ENCODE results near the gene OSBPL7.

OSBPL7 gene

GRCh38 chr17:47811709-47812108, 9.9 kb downstream of the OSBPL7 start:
- no peak overlapping the region for H2BK120ac ChIP-seq (ENCODE audit: insufficient read depth, low read length, poor library complexity)
- peak overlapping the region; percentile 23 for H4K91ac ChIP-seq (ENCODE audit: low read depth, low read length)
- no peak overlapping the region for H3K4me3 ChIP-seq (ENCODE audit: low read depth, low read length)
- H2AK5ac ChIP-seq (ENCODE audit: low read length) = no peak overlapping the region
- peaks cover 52 to 57% of the 10 kb centered on the region in 2 experiments for H3K36me3 ChIP-seq (ENCODE audit: control insufficient read depth in 1 of 2, insufficient read depth in 2 of 2, low read length in 2 of 2)
- peaks cover 4% of the 10 kb centered on the region for H3K79me1 ChIP-seq (ENCODE audit: low read length)
- no peak overlapping the region for H3K9ac ChIP-seq (ENCODE audit: low read length)
- H2AFZ ChIP-seq (ENCODE audit: insufficient read depth, low read length, poor library complexity) = no peak overlapping the region
- no peaks in the 10 kb centered on the region for H3K79me2 ChIP-seq (ENCODE audit: control insufficient read depth, insufficient read depth, low read length, poor library complexity)
- H2BK12ac ChIP-seq (ENCODE audit: low read length) = peak overlapping the region; percentile 28
- H4K12ac ChIP-seq (ENCODE audit: low read depth, low read length) = no peak overlapping the region
- H3K23ac ChIP-seq (ENCODE audit: low read length) = no peak overlapping the region
- no peak overlapping the region for H3K4ac ChIP-seq (ENCODE audit: low read depth, low read length)
- WGBS (ENCODE audit: extremely low coverage, insufficient coverage, insufficient read length) = no CpG with 5 or more reads among the region's 7 CpGs
- no peak overlapping the region for H3K18ac ChIP-seq (ENCODE audit: low read length)
- peaks cover 13 to 21% of the 10 kb centered on the region in 2 experiments for H3K4me1 ChIP-seq (ENCODE audit: control insufficient read depth in 1 of 2, insufficient read depth in 2 of 2, low read length in 2 of 2)
- H3K27me3 ChIP-seq (ENCODE audit: insufficient read depth, low read length) = no peaks in the 10 kb centered on the region
- no peak overlapping the region for H4K8ac ChIP-seq (ENCODE audit: low read depth, low read length)
- no peak overlapping the region for H3K27ac ChIP-seq (ENCODE audit: low read depth, low read length)
- H3K4me2 ChIP-seq (ENCODE audit: low read length) = no peak overlapping the region
- no peak overlapping the region for H2BK5ac ChIP-seq (ENCODE audit: low read depth, low read length, poor library complexity)
- no peak overlapping the region for H3K14ac ChIP-seq (ENCODE audit: low read length)
- DNase-seq = no peak
- no peaks in the 10 kb centered on the region for H3K9me3 ChIP-seq (ENCODE audit: insufficient read depth, low read depth, low read length)

- Histone ChIP-seq H3K36me3 (ENCODE audit: control insufficient read depth in 1 of 2, insufficient read depth in 2 of 2, low read length in 2 of 2) (peaks cover 46 to 50% of the 10 kb centered on the region in 2 experiments), H3K23ac (ENCODE audit: low read length) (no peak overlapping the region), H3K9ac (ENCODE audit: low read length) (no peak overlapping the region), H3K4me3 (ENCODE audit: low read depth, low read length) (no peak overlapping the region), H3K14ac (ENCODE audit: low read length) (peak overlapping the region; percentile 22), H3K4ac (ENCODE audit: low read depth, low read length) (no peak overlapping the region), H3K79me1 (ENCODE audit: low read length) (peaks cover 4% of the 10 kb centered on the region), H3K27ac (ENCODE audit: low read depth, low read length) (peak overlapping the region; percentile 60), H3K9me3 (ENCODE audit: insufficient read depth, low read depth, low read length) (no peaks in the 10 kb centered on the region), H3K4me2 (ENCODE audit: low read length) (peak overlapping the region; percentile 1), H4K91ac (ENCODE audit: low read depth, low read length) (peak overlapping the region; percentile 23), H2BK5ac (ENCODE audit: low read depth, low read length, poor library complexity) (peak overlapping the region; percentile 1), H3K79me2 (ENCODE audit: control insufficient read depth, insufficient read depth, low read length, poor library complexity) (no peaks in the 10 kb centered on the region), H3K18ac (ENCODE audit: low read length) (peak overlapping the region; percentile 16), H4K12ac (ENCODE audit: low read depth, low read length) (no peak overlapping the region), H3K4me1 (ENCODE audit: control insufficient read depth in 1 of 2, insufficient read depth in 2 of 2, low read length in 2 of 2) (peaks cover 13 to 21% of the 10 kb centered on the region in 2 experiments), H2AFZ (ENCODE audit: insufficient read depth, low read length, poor library complexity) (no peak overlapping the region), H2AK5ac (ENCODE audit: low read length) (peak overlapping the region; percentile 31), H2BK12ac (ENCODE audit: low read length) (peak overlapping the region; percentile 28), H2BK120ac (ENCODE audit: insufficient read depth, low read length, poor library complexity) (peak overlapping the region; percentile 15), H4K8ac (ENCODE audit: low read depth, low read length) (no peak overlapping the region), H3K27me3 (ENCODE audit: insufficient read depth, low read length) (no peaks in the 10 kb centered on the region)
- DNase-seq = no peak
- no CpG with 5 or more reads among the region's 9 CpGs for WGBS (ENCODE audit: extremely low coverage, insufficient coverage, insufficient read length)
Measured at GRCh38 chr17:47810901-47811635, 10.5 kb downstream of the OSBPL7 start.

- H4K12ac ChIP-seq (ENCODE audit: low read depth, low read length) = no peak overlapping the region
Measured at GRCh38 chr17:47810200-47810821, 11.3 kb downstream of the OSBPL7 start.

GRCh38 chr17:47808830-47809480, 12.6 kb downstream of the OSBPL7 start:
- Histone ChIP-seq H3K9me3 (ENCODE audit: insufficient read depth, low read depth, low read length) (no peaks in the 10 kb centered on the region), H3K27me3 (ENCODE audit: insufficient read depth, low read length) (no peaks in the 10 kb centered on the region), H2AFZ (ENCODE audit: insufficient read depth, low read length, poor library complexity) (no peak overlapping the region), H2BK120ac (ENCODE audit: insufficient read depth, low read length, poor library complexity) (no peak overlapping the region), H3K14ac (ENCODE audit: low read length) (peak overlapping the region; percentile 9), H2BK5ac (ENCODE audit: low read depth, low read length, poor library complexity) (no peak overlapping the region), H3K4ac (ENCODE audit: low read depth, low read length) (no peak overlapping the region), H4K91ac (ENCODE audit: low read depth, low read length) (no peak overlapping the region), H3K23ac (ENCODE audit: low read length) (no peak overlapping the region), H4K8ac (ENCODE audit: low read depth, low read length) (no peak overlapping the region), H3K79me1 (ENCODE audit: low read length) (peaks cover 4% of the 10 kb centered on the region), H2AK5ac (ENCODE audit: low read length) (peak overlapping the region; percentile 18), H3K4me1 (ENCODE audit: control insufficient read depth in 1 of 2, insufficient read depth in 2 of 2, low read length in 2 of 2) (peaks cover 13 to 21% of the 10 kb centered on the region in 2 experiments), H3K4me2 (ENCODE audit: low read length) (no peak overlapping the region), H3K9ac (ENCODE audit: low read length) (no peak overlapping the region), H3K27ac (ENCODE audit: low read depth, low read length) (no peak overlapping the region), H2BK12ac (ENCODE audit: low read length) (no peak overlapping the region), H3K18ac (ENCODE audit: low read length) (no peak overlapping the region), H4K12ac (ENCODE audit: low read depth, low read length) (no peak overlapping the region), H3K79me2 (ENCODE audit: control insufficient read depth, insufficient read depth, low read length, poor library complexity) (no peaks in the 10 kb centered on the region), H3K36me3 (ENCODE audit: control insufficient read depth in 1 of 2, insufficient read depth in 2 of 2, low read length in 2 of 2) (peaks cover 35 to 38% of the 10 kb centered on the region in 2 experiments), H3K4me3 (ENCODE audit: low read depth, low read length) (no peak overlapping the region)
- no peak for DNase-seq
- WGBS (ENCODE audit: extremely low coverage, insufficient coverage, insufficient read length) = no CpG with 5 or more reads among the region's 22 CpGs

More at GRCh38 chr17:47810200-47810821, 11.3 kb downstream of the OSBPL7 start:
- Histone ChIP-seq H3K36me3 (ENCODE audit: control insufficient read depth in 1 of 2, insufficient read depth in 2 of 2, low read length in 2 of 2) (peaks cover 38 to 45% of the 10 kb centered on the region in 2 experiments), H3K4me2 (ENCODE audit: low read length) (peak overlapping the region; percentile 29), H3K4me3 (ENCODE audit: low read depth, low read length) (no peak overlapping the region), H2AK5ac (ENCODE audit: low read length) (no peak overlapping the region), H3K9ac (ENCODE audit: low read length) (no peak overlapping the region), H3K14ac (ENCODE audit: low read length) (no peak overlapping the region), H3K18ac (ENCODE audit: low read length) (no peak overlapping the region), H2BK5ac (ENCODE audit: low read depth, low read length, poor library complexity) (no peak overlapping the region), H3K27me3 (ENCODE audit: insufficient read depth, low read length) (no peaks in the 10 kb centered on the region), H2BK120ac (ENCODE audit: insufficient read depth, low read length, poor library complexity) (no peak overlapping the region), H3K9me3 (ENCODE audit: insufficient read depth, low read depth, low read length) (no peaks in the 10 kb centered on the region), H2AFZ (ENCODE audit: insufficient read depth, low read length, poor library complexity) (no peak overlapping the region), H2BK12ac (ENCODE audit: low read length) (no peak overlapping the region), H3K4ac (ENCODE audit: low read depth, low read length) (no peak overlapping the region), H4K8ac (ENCODE audit: low read depth, low read length) (no peak overlapping the region), H4K91ac (ENCODE audit: low read depth, low read length) (no peak overlapping the region), H3K79me2 (ENCODE audit: control insufficient read depth, insufficient read depth, low read length, poor library complexity) (no peaks in the 10 kb centered on the region), H3K4me1 (ENCODE audit: control insufficient read depth in 1 of 2, insufficient read depth in 2 of 2, low read length in 2 of 2) (peaks cover 13 to 21% of the 10 kb centered on the region in 2 experiments), H3K23ac (ENCODE audit: low read length) (no peak overlapping the region), H3K79me1 (ENCODE audit: low read length) (peaks cover 4% of the 10 kb centered on the region), H3K27ac (ENCODE audit: low read depth, low read length) (peak overlapping the region; percentile 60)
- no CpG with 5 or more reads among the region's 10 CpGs for WGBS (ENCODE audit: extremely low coverage, insufficient coverage, insufficient read length)
- DNase-seq = peak; percentile 98 to 100
